Hippocampal formation (tissue), 2 donors: ENCODE measurements around the gene FAM131A.

Experiments used
- DNase-seq, 2 donors: peaks; one replicate each; lab custom pipeline; 2025; lab: John Stamatoyannopoulos, UW

FAM131A gene

GRCh38 chr3:184377882-184378445, 40.6 kb downstream of the FAM131A start, which contains the start of gene THPO:
Gene THPO (minus strand): TSS chr3:184378207. CDS start chr3:184376259, 1,948 bp downstream.
- DNase-seq: no peak

DNA sequence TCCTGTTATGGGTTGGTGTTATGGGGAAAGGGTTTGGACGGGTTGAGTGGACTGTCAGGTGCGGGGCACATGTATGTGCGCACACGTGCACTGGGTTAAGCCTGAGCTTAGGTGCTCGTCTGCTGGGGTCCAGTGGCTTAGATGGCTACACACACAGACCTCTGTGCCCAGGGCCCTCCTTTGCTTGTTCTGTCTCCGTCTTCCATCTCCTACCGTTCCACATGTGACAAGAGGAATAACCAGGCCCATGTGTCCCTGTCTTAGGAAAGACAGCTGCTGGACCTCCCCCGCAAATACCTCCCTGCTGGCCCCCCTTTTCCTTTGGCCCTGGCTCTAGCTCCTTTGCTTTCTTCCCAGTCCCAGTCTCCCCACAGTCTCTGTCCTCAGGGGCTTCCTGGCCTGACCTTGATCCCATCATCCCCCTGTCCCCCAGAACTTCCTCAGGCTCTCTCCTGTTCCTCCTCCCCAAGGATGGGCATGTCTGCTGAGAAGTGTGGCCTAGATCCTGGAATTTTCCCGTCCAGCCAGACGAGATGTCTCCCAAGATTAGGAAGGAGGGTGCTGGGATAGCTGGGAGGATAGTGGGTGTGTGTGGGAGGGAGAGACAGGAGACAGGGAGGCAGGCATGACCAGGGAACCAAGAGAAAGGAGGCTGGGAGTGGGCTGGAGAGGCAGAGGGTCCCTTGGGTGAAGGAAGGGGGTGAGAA, 41.4 kb downstream of the FAM131A start:
- DNase-seq: no peak

DNA sequence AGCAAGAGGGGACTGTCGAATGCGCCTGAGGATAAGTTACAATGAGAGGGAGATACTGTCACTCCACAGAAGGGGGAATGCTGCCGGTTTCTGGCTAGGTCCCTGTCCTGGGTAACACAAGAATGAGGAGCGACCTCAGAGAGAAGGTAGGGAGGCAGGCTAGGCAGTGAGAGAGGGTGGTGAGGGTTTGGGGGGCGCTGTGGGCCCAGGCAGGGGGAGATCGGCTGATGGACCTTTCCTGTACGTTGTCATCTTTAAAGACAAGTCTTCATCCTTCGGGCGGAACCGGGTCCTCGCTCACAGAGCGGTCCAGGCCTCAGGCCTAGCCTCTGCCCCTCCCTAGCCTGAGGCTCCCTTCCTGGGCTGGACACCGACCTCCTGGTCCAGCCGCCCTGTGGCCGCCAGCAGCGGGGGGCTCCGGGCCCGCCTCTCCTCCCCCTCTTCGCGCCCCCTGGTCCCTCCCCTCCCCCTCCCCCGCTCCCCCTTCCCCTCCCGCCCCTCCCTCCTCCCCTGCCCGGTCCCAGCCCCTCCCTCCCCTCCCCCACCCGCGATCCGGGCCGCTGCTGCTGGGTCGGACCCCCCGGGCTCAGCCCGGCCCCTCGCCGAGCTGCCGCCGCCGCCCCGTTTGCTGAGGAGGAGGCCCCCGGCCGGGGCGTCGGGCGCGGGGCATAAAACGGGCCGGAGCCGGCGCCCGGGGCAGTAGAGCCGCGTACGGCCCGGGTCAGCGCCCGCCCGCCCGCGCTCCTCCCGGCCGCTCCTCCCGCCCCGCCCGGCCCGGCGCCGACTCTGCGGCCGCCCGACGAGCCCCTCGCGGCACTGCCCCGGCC, 42.2 kb downstream of the FAM131A start, which contains the start of gene CHRD:
CHRD (plus strand) TSS at position 697 of the 827 bp plus-strand sequence. CDS start 265 bp downstream, outside the sequence.
- DNase-seq: no peak

GRCh38 chr3:184380185-184380626, 42.8 kb downstream of the FAM131A start:
- DNase-seq: peak; percentile 9 to 17

- no peak for DNase-seq
These were observed 43.3 kb downstream of the FAM131A start for GRCh38 chr3:184380627-184381260.

DNA sequence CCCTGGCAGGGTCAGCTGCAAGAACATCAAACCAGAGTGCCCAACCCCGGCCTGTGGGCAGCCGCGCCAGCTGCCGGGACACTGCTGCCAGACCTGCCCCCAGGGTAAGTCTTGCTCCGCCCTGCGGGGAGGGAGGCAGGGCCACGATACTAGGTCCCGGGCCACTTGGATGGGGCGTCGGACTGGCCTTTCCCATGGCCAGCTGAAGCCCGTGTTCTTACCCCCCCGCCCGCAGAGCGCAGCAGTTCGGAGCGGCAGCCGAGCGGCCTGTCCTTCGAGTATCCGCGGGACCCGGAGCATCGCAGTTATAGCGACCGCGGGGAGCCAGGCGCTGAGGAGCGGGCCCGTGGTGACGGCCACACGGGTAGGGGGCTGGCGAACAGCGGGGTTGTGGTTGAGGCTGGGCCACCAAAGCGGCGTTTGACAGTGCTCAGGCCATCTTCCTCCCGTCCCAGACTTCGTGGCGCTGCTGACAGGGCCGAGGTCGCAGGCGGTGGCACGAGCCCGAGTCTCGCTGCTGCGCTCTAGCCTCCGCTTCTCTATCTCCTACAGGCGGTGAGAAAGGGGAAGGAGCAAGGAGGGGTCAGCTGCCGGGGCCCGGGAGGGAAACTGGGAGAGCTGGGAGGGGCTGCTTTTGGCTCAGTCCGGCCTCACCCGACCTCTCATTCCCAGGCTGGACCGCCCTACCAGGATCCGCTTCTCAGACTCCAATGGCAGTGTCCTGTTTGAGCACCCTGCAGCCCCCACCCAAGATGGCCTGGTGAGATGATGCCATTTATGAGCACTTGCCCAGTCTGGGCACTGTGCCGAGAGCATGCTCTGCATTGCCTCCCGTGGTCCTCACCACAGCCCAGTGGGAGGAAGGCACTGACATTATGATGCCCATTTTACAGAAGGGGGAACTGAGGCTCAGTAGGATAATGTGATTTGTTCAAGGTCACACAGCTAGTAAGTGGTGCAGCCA, 44.1 kb downstream of the FAM131A start:
- DNase-seq: no peak

GRCh38 chr3:184382326-184383032, 45.1 kb downstream of the FAM131A start:
- no peak for DNase-seq

DNA sequence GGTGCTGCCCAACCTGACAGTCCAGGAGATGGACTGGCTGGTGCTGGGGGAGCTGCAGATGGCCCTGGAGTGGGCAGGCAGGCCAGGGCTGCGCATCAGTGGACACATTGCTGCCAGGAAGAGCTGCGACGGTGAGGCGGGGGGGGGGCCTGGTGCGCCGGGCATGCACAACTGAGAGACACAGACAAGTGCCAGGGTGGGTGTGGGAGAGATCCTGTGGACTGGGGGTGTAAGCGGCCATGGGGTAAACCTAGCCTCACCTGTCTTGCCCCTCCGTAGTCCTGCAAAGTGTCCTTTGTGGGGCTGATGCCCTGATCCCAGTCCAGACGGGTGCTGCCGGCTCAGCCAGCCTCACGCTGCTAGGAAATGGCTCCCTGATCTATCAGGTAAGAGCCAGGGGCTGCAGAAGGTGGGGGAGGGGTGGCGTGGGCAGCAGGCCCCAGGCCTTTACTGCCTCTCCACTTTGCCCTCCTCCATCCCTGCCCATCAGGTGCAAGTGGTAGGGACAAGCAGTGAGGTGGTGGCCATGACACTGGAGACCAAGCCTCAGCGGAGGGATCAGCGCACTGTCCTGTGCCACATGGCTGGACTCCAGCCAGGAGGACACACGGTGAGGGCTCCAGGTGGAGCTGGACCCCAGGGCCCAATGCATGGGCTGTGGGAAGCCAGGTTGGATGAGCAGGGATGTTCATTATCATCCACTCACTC, 45.8 kb downstream of the FAM131A start:
- no peak for DNase-seq

- no peak for DNase-seq
These were observed 46.9 kb downstream of the FAM131A start for GRCh38 chr3:184384342-184384741.

DNA sequence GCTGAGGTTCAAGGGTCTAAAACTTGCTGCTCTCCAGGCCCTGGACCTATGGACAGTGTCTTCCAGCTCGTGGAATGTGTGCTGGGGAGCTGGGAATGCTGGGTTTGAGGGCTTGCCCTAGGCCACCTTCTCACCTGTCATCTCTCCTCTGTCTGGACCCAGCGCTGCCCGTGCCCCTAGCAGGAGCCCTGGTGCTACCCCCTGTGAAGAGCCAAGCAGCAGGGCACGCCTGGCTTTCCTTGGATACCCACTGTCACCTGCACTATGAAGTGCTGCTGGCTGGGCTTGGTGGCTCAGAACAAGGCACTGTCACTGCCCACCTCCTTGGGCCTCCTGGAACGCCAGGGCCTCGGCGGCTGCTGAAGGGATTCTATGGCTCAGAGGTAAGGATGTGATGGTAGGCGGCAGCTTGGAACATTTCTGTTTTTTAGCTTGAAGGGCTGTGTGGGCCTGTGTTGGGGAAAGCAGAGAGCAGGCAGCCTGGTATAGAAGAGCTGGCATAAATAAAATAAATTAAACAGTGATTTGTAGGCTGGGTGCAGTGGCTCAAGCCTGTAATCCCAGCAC, 47.5 kb downstream of the FAM131A start:
- DNase-seq: peak in 1 of 2 donors; percentile 23

- no peak for DNase-seq
These were observed 48.8 kb downstream of the FAM131A start for GRCh38 chr3:184386047-184386806.

DNA sequence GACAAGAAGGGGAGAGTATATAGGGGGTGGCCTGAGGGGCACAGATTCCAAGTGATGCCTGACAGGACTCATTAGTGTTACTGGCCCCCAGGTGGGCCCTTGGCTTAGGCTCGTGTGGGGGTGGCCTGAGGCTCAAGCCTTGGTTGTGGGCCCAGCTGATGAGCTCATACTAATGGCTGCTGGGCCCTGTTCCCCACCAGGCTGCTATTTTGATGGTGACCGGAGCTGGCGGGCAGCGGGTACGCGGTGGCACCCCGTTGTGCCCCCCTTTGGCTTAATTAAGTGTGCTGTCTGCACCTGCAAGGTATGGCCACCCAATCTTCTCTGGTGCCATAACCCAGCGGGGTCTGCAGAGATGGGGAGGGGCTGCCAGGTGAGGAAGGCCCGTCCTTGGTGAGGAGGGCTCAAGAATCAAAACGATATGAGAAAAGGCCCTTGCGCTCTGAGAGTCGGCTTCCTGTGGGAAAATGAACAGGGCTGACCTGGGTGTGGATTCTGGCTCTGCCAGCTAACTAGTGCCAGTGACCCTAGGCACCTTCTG, 49.8 kb downstream of the FAM131A start:
- DNase-seq: no peak

- DNase-seq: no peak
These were observed 51.0 kb downstream of the FAM131A start for GRCh38 chr3:184388164-184388935.

DNA sequence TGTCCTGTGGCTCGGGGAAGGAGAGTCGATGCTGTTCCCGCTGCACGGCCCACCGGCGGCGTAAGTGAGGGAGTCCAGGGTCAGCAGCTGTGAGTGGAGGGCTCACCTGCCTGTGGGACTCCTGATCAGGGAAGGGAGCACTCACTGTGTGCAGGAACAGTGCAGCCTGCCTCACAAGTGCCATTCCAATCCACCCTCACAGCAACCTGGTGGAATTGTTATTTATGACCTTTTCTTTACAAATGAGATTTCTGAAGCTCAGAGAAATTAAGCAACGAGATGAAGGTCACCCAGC, 51.5 kb downstream of the FAM131A start:
- DNase-seq: no peak

DNA sequence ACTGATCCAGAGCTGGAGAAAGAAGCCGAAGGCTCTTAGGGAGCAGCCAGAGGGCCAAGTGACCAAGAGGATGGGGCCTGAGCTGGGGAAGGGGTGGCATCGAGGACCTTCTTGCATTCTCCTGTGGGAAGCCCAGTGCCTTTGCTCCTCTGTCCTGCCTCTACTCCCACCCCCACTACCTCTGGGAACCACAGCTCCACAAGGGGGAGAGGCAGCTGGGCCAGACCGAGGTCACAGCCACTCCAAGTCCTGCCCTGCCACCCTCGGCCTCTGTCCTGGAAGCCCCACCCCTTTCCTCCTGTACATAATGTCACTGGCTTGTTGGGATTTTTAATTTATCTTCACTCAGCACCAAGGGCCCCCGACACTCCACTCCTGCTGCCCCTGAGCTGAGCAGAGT, 52.0 kb downstream of the FAM131A start:
- no peak for DNase-seq

- no peak for DNase-seq
These were observed 52.6 kb downstream of the FAM131A start for GRCh38 chr3:184389935-184390528.

DNA sequence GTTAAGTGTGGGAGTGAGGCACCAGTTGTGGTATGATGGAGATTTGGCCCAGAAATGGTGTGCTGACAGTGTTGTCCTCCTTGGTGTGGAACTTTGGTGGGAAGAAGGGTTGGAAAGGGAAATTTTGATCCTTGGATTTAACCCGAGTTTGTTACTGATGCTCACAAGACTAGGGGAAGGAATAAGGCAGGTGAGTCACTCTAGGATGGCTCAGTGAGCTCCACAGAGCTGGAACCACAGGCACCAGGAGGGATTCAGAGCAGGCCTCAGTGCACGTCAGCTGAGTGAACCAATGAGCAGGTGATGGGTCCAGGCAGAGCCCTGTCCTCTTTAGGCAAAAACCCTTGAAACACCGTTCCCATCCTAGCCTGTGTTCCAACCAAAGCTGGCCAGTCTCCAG, 53.9 kb downstream of the FAM131A start:
- no peak for DNase-seq
